ENCODE data around the gene ASCL1.

ASCL1 gene

GRCh38 chr12:102990419-102990818, 32.9 kb downstream of the ASCL1 start:
- no peak for FAIRE-seq

GRCh38 chr12:102992297-102992696, 34.8 kb downstream of the ASCL1 start:
- no peak for FAIRE-seq

GRCh38 chr12:102992720-102993119, 35.2 kb downstream of the ASCL1 start:
- FAIRE-seq: no peak

GRCh38 chr12:102993537-102993936, 36.1 kb downstream of the ASCL1 start:
- FAIRE-seq: no peak

GRCh38 chr12:102995372-102995771, 37.9 kb downstream of the ASCL1 start:
- FAIRE-seq: no peak
